ENCODE data around the gene BAG2.

BAG2 gene

GRCh38 chr6:57221936-57222742 is 50.0 kb downstream of the BAG2 start, which contains the start of gene RAB23:
RAB23 (minus strand) TSS chr6:57222307; CDS start chr6:57210380, 11,927 bp downstream.
- DNase-seq (peak; percentile 85), ATAC-seq (peak; percentile 94)

- DNase-seq (no peak), ATAC-seq (no peak)
Measured at GRCh38 chr6:57222743-57223077, 50.6 kb downstream of the BAG2 start.

- no peak for DNase-seq
Measured at GRCh38 chr6:57224769-57225515, 52.8 kb downstream of the BAG2 start.

GRCh38 chr6:57226221-57226620 is 54.1 kb downstream of the BAG2 start:
- DNase-seq: no peak
- no peak for ATAC-seq

More at GRCh38 chr6:57224769-57225515, 52.8 kb downstream of the BAG2 start:
- ATAC-seq: no peak
